Coronary artery (tissue), 2 donors: ENCODE results near the gene TTLL12.

Source experiments
- DNase-seq: peaks from one replicate; pipeline ENCODE4 v3.0.0-alpha.2; 2017; ENCODE audit warnings: low spot score
- H3K27ac ChIP-seq, 2 donors: fragments of 200-600 bp; sonication (generic); one replicate each; pipeline ENCODE4 v1.5.1; 2016 to 2019
- H3K4me3 ChIP-seq: fragments of 200-600 bp; sonication (generic); 2 replicates; pipeline ENCODE4 v1.5.1; 2016; ENCODE audit warnings: mild to moderate bottlenecking, moderate library complexity
- CTCF ChIP-seq: fragments of 200-600 bp; sonication (generic); IDR thresholded peaks from one replicate; pipeline ENCODE4 v1.5.1; 2019; ENCODE audit warnings: antibody characterized with exemption

The TTLL12 gene

GRCh38 chr22:43213962-43214361 lies 27.0 kb upstream of the TTLL12 start:
- DNase-seq = no peak
- no peak overlapping the region for H3K27ac ChIP-seq
- H3K4me3 ChIP-seq = no peak overlapping the region
- no peak for TF ChIP-seq CTCF

- Histone ChIP-seq H3K27ac (no peak overlapping the region), H3K4me3 (no peak overlapping the region)
- TF ChIP-seq CTCF = no peak
- no peak for DNase-seq
These were observed 26.1 kb upstream of the TTLL12 start for GRCh38 chr22:43213051-43213450.

- Histone ChIP-seq H3K4me3 (no peak overlapping the region), H3K27ac (no peak overlapping the region)
- no peak for DNase-seq
- TF ChIP-seq CTCF = no peak
These were observed 25.6 kb upstream of the TTLL12 start for GRCh38 chr22:43212434-43212952.

- no peak overlapping the region for H3K4me3 ChIP-seq
- no peak for TF ChIP-seq CTCF
- H3K27ac ChIP-seq = no peak overlapping the region
- DNase-seq = no peak
These were observed 25.1 kb upstream of the TTLL12 start for GRCh38 chr22:43211941-43212433.

- TF ChIP-seq CTCF = no peak
- H3K4me3 ChIP-seq = no peak overlapping the region
- DNase-seq = no peak
- H3K27ac ChIP-seq = no peak overlapping the region
These were observed 23.9 kb upstream of the TTLL12 start for GRCh38 chr22:43210631-43211515.

- no peak overlapping the region for H3K4me3 ChIP-seq
- DNase-seq = no peak
- H3K27ac ChIP-seq = no peak overlapping the region
- no peak for TF ChIP-seq CTCF
These were observed 23.0 kb upstream of the TTLL12 start for GRCh38 chr22:43209971-43210370.

GRCh38 chr22:43209523-43209890 lies 22.6 kb upstream of the TTLL12 start:
- no peak overlapping the region for H3K4me3 ChIP-seq
- no peak overlapping the region for H3K27ac ChIP-seq
- no peak for TF ChIP-seq CTCF
- DNase-seq = no peak
